H7 (cell line): ENCODE results near the gene CASQ1. TPM values are rescaled to one million over a fixed set of nuclear protein-coding genes. Genes with fewer than 3 reads are reported as not detected.

Experiments
- DNase-seq: peaks from one replicate; pipeline ENCODE4 v3.0.0; 2012
- H3K27me3 ChIP-seq: 2 replicates; pipeline ENCODE4 v1.6.0; 2011; ENCODE audit warnings: mild to moderate bottlenecking, low read length; ENCODE audit not compliant: control insufficient read depth, insufficient read depth
- H3K36me3 ChIP-seq: replicated peaks from 2 replicates; pipeline ENCODE4 v1.5.1; 2011; ENCODE audit warnings: low read length; ENCODE audit not compliant: control insufficient read depth, insufficient read depth
- H3K4me3 ChIP-seq: 2 replicates; pipeline ENCODE4 v1.5.1; 2011; ENCODE audit warnings: low read depth, mild to moderate bottlenecking, control low read depth, low read length, moderate library complexity; ENCODE audit not compliant: insufficient read depth
- total RNA-seq: library from RNA; depleted of rRNA; stranded (reverse); fragments of >200 nt; shearing (Covaris generic); gene quantifications from 2 replicates; pipeline ENCODE4 v1.2.3, GENCODE V29; 2014; rRNA removed

CASQ1 gene
- total RNA-seq, 1 experiment from 2014 or later: 4.4 TPM

GRCh38 chr1:160239582-160240299, 49.4 kb downstream of the CASQ1 start:
- no peak for DNase-seq
- no peak overlapping the region for H3K4me3 ChIP-seq
- peaks cover 35% of the 10 kb centered on the region for H3K36me3 ChIP-seq
- H3K27me3 ChIP-seq: no peaks in the 10 kb centered on the region

- H3K36me3 ChIP-seq: peaks cover 18% of the 10 kb centered on the region
- H3K4me3 ChIP-seq: no peak overlapping the region
- DNase-seq: no peak
- H3K27me3 ChIP-seq: no peaks in the 10 kb centered on the region
Observed at GRCh38 chr1:160243767-160244166, 53.4 kb downstream of the CASQ1 start.

- DNase-seq: no peak
- Histone ChIP-seq H3K4me3 (no peak overlapping the region), H3K36me3 (peaks cover 16% of the 10 kb centered on the region), H3K27me3 (no peaks in the 10 kb centered on the region)
Observed at GRCh38 chr1:160244209-160244608, 53.8 kb downstream of the CASQ1 start.

- Histone ChIP-seq H3K4me3 (no peak overlapping the region), H3K27me3 (no peaks in the 10 kb centered on the region), H3K36me3 (peaks cover 6% of the 10 kb centered on the region)
- no peak for DNase-seq
Observed at GRCh38 chr1:160245434-160245833, 55.1 kb downstream of the CASQ1 start.

- Histone ChIP-seq H3K4me3 (no peak overlapping the region), H3K36me3 (peaks cover 6% of the 10 kb centered on the region), H3K27me3 (no peaks in the 10 kb centered on the region)
- no peak for DNase-seq
Observed at GRCh38 chr1:160247053-160247452, 56.7 kb downstream of the CASQ1 start.

- H3K4me3 ChIP-seq: no peak overlapping the region
- H3K27me3 ChIP-seq: no peaks in the 10 kb centered on the region
- no peak for DNase-seq
- H3K36me3 ChIP-seq: peaks cover 2% of the 10 kb centered on the region; the same call in 1 of the 2 replicates
Observed at GRCh38 chr1:160251011-160251410, 60.6 kb downstream of the CASQ1 start.

Other genes starting within 250 kb of the CASQ1 start
- gene IGSF9, start 245.0 kb upstream of the CASQ1 start, total RNA-seq: 4.4 and 6.1 TPM in 2 replicates
- gene SLAMF9, start 236.3 kb upstream of the CASQ1 start, total RNA-seq: not detected in 2 replicates
- 2.6 and 3.0 TPM in 2 replicates for gene PIGM, start 158.6 kb upstream of the CASQ1 start, total RNA-seq
- 0.07 TPM in 1 of 2 replicates, not detected in the other for gene KCNJ10, start 120.4 kb upstream of the CASQ1 start, total RNA-seq
- gene KCNJ9, start 109.0 kb upstream of the CASQ1 start, total RNA-seq: 0.07 TPM in 1 of 2 replicates, not detected in the other
- 89.5 and 92.6 TPM in 2 replicates for gene IGSF8, start 92.0 kb upstream of the CASQ1 start, total RNA-seq
- 14.5 and 25.0 TPM in 2 replicates for gene ATP1A2, start 74.8 kb upstream of the CASQ1 start, total RNA-seq
- 0.73 and 0.74 TPM in 2 replicates for gene ATP1A4, start 39.0 kb upstream of the CASQ1 start, total RNA-seq
- 75.6 and 81.4 TPM in 2 replicates for gene PEA15, start 14.8 kb downstream of the CASQ1 start, total RNA-seq
- 129 and 184 TPM in 2 replicates for gene DCAF8, start 72.0 kb downstream of the CASQ1 start, total RNA-seq
- gene PEX19, start 94.6 kb downstream of the CASQ1 start, total RNA-seq: 81.9 and 107 TPM in 2 replicates
- 167 and 175 TPM in 2 replicates for gene COPA, start 152.7 kb downstream of the CASQ1 start, total RNA-seq
- gene NCSTN, start 152.8 kb downstream of the CASQ1 start, total RNA-seq: 83.4 and 94.3 TPM in 2 replicates
- gene NHLH1, start 176.5 kb downstream of the CASQ1 start, total RNA-seq: 0.21 and 0.30 TPM in 2 replicates
- 32.7 and 36.9 TPM in 2 replicates for gene VANGL2, start 210.0 kb downstream of the CASQ1 start, total RNA-seq